Stimulated activated CD8-positive, alpha-beta memory T cell treated with anti-CD3 and anti-CD28 coated beads, Interleukin-12 subunit alpha, Interleukin-12 subunit beta, amount 100 ng/mL, for 24 hours (primary cell): ENCODE measurements around the gene CATSPERE.
"Not testable (repeated sequence)": the region's sequence is repeated elsewhere in the genome, so short reads cannot be mapped to it uniquely, and the experiment has no call there.

Experiments used
- DNase-seq: peaks from one replicate; pipeline ENCODE4 v3.0.0-alpha.2; 2020; ENCODE audit errors: extremely low read depth

The CATSPERE gene

DNA sequence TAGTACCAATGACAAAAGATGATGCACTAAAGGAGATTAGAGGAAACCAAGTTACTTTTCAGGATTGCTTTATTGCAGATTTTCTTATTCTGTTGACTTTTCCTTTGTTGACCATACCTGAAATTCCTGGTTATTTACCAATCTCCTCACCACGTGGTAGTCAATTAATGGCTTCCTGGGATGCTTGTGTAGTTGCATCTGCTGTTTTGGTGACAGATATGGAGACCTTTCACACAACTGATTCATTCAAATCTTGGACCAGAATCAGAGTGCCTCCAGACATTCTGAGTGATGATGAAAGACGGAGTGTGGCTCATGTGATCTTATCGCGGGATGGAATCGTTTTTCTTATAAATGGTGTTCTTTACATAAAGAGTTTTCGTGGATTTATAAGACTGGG is 91.3 kb downstream of the CATSPERE start:
- DNase-seq: no peak

DNA sequence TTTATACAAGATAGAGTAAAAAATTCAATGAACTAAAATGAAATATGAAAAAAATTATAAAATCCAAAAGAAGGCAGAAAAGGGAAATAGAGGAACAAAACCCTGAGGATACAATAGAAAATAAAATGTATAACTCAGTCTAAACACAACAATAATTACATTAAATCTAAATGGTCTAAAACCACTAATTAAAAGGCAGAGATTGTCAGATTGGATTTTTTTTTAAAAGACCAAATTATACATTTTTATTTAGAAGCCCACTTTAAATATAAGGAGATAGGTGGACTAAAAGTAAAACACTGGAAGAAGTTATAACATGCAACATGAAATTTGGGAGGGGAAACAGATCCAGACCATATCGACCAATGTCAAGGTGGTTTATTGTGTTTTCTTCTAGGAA is 95.2 kb downstream of the CATSPERE start:
- DNase-seq: no peak

GRCh38 chr1:244557565-244557964 is 96.5 kb downstream of the CATSPERE start:
- no peak for DNase-seq

GRCh38 chr1:244559561-244559960 is 98.5 kb downstream of the CATSPERE start:
- no peak for DNase-seq

GRCh38 chr1:244562877-244563276 is 101.8 kb downstream of the CATSPERE start:
- DNase-seq: not testable (repeated sequence)

DNA sequence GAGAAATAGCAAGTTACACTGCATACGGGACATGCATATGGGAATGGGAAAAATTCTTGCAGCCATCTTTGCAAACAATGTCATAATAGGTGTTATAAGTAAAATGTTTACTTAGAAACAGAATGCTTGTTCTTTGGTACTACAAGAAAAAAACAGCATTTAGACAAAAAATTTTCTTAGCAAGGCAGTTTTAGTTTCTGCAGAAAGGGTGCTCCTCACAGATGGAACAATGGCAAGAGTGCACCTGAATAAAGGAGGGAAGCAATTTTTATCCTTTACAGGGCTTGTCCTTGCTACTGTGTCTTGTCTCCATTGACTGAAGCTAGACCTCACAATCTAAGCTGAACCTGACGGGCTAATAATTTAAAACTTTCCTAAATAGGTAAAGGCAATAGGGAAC is 112.7 kb downstream of the CATSPERE start:
- DNase-seq: no peak

DNA sequence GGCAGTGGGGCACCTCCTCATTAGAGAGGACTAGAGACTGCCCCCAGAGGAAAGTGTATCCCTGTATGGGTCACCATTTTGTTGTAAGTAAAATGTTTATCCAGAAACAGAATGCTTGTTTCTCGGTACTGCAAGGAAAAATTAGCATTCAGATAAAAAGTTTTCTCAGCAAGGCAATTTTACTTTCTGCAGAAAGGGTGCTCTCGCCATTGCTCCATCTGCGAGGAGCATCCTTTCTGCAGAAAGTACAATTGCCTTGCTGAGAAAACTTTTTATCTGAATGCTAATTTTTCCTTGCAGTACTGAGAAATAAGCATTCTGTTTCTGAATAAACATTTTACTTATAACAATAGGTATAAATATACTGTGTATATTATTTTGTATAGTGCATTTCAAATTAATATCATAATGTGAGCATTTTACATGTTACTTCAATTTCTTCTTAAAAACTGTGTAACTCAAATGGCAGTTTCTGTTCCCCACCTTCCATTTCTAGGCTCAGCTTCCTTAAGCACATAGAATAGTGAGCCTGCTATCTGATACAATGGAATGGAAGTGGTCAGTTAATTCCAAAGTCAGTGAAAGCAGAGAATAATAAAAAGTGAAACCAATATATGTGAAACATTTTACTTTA is 115.3 kb downstream of the CATSPERE start:
- no peak for DNase-seq

GRCh38 chr1:244578205-244578604 is 117.1 kb downstream of the CATSPERE start:
- DNase-seq: not testable (repeated sequence)

- no peak for DNase-seq
Observed at GRCh38 chr1:244583358-244583982, 122.4 kb downstream of the CATSPERE start.

DNA sequence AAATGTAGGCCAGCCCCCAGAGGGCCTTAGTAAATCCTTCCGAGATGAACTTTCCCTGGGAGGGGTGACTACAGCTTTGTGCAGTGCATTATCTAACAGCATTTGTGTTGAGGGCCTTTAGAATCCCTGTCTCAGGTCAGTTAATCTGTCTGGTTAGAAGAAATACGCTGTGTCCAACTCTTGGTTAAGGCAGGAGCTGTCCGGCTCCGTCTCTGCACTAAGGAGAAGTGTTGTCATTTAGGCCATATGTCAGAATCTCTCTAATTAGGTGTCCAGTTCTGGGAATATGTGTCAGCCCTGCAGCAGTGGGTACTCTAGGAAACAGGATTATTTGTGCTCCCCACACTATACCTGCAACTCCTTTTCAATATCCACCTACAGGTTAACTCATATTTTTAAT is 124.8 kb downstream of the CATSPERE start:
- no peak for DNase-seq

DNA sequence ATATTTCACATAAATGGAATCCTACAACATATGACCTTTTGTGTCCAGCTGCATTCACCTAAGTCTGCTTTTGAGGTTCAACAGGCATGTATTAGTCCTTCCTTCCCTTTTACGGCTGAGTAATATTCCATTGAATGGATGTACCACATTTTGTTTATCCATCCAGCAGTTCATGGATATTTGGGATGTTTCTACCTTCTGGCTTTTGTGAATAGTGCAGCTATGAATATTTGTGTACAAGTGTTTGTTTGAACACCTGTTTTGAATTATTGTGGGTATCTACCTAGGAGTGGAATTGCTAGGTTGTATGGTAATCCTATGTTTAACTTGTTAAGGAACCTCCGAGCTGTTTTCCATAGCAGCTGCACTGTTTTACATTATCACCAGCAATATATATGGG is 129.6 kb downstream of the CATSPERE start:
- DNase-seq: no peak

- DNase-seq: no peak
Observed at GRCh38 chr1:244598611-244599010, 137.5 kb downstream of the CATSPERE start.

- peak; percentile 5 for DNase-seq
Observed at GRCh38 chr1:244599937-244600350, 138.9 kb downstream of the CATSPERE start.

DNA sequence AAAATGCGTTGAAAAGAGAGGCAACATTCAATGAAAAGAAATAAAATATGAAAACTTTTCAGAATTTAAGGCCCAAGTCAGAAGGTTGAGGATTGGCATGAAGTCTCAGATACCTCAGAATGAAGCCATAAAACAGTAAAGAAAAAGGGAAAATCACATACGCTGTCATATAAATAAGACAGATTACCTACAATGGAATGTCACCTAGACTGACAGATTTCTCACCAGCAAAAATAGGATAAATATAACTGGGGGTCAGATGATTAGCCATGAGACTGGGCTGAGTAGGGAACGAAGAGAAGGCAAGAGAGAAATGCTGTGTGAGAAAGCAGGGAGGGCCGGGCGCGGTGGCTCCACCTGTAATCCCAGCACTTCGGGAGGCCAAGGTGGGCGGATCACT is 140.3 kb downstream of the CATSPERE start:
- no peak for DNase-seq

DNA sequence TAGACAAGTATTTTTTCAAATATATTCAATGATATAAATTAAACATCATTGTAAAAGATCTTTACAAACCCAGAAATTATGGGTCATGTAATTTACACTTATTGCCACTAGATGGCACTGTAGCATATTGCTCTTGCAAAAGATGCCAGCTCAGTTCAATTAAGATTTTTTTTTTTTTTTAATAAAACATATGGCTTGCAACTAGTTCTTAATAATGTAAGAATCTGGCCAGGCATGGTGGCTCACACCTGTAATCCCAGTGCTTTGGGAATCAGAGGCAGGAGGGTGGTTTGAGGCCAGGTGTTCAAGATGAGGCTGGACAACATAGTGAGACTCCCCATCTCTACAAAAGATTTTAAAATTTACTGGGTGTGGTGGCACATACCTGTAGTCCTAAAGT is 142.4 kb downstream of the CATSPERE start:
- DNase-seq: no peak

DNA sequence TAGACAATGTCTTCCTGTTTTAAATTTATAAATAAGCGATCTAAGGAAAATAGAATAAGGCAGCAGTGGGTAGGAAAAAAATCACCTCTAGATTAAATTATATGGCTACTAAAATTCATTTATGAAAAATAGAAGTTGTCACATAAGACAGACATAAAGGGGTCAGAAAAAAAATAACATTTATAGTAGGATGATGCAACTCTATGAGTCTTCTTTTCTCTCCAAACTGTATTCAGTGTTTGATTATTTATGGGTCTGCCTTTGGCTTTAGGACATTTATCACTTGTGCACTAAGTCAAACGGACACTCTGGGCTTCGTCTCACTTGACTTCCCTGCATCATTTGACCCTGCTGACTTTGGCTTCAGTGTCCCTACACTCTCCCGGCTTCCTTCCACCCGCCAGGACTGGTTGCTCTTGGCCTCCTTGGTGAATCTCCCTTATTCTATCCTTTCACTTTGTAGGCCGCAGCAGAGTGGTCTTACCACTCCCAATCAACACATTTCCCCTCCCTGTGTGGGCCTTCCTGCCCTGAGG is 144.8 kb downstream of the CATSPERE start:
- no peak for DNase-seq

- no peak for DNase-seq
Observed at GRCh38 chr1:244614113-244614836, 153.2 kb downstream of the CATSPERE start.

- DNase-seq: no peak
Observed at GRCh38 chr1:244614879-244615278, 153.8 kb downstream of the CATSPERE start.

DNA sequence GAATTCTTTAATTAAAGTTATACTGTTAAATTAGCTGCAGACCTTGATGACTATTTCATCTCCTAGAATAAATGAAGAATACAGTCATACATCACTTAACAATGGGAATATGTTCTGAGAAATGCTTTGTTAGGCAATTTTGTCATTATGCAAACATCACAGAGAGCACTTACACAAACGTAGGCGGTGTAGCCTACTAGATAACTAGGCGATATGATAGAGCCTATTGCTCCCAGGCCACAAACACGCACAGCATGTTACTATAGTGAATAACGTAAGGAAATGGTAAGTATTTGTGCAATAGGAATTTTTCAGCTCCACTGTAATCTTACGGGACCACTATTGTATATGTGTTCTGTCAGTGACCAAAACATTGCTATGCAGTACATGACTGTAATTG is 154.2 kb downstream of the CATSPERE start:
- DNase-seq: no peak

DNA sequence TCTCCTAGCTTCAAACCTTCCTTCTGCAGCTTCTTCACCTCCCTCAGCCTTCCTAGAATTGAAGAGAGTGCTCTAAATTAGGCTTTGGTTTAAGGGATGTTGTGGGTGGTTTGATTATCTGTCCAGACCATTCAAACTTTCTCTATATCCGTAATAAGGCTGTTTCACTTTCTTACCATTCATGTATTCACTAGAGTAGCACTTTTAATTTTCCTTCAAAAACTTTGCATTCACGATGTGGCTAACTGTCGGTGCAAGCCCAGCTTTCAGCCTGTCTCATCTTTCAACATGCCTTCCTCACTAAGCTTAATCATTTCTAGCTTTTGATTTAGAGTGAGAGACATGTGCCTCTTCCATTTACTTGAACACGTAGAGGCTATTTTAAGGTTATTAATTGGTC is 165.6 kb downstream of the CATSPERE start:
- DNase-seq: no peak

GRCh38 chr1:244628789-244629188 is 167.7 kb downstream of the CATSPERE start:
- no peak for DNase-seq

GRCh38 chr1:244633140-244633539 is 172.1 kb downstream of the CATSPERE start:
- no peak for DNase-seq

DNA sequence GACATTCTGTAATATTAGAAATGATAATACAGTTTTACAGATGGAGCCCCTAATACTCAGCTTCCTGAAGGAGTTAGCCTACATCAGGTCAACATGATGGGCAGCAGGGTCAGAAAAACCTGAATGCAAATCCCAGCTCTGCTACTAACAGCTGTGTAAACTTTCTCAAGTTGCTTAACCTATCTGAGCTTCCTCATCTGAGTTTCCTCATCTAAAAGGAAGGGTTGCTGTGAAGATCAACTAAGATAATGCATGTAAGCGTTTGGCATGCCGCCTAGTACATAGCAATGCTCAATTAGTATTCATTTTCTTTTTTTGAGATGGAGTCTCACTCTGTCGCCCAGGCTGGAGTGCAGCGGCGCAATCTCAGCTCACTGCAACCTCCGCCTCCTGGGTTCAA is 173.5 kb downstream of the CATSPERE start:
- no peak for DNase-seq
